NK-92 treated with Interleukin-12 subunit alpha and Interleukin-12 subunit beta, amount 100 ng/mL, for 24 hours (cell line): ENCODE measurements around the gene TSGA10IP.
A peak's percentile ranks its signal among the peaks of the same experiment; 100 is the strongest.

Experiments used
- DNase-seq: peaks from one replicate; lab custom pipeline; 2025; lab: John Stamatoyannopoulos, UW

Gene TSGA10IP

DNA sequence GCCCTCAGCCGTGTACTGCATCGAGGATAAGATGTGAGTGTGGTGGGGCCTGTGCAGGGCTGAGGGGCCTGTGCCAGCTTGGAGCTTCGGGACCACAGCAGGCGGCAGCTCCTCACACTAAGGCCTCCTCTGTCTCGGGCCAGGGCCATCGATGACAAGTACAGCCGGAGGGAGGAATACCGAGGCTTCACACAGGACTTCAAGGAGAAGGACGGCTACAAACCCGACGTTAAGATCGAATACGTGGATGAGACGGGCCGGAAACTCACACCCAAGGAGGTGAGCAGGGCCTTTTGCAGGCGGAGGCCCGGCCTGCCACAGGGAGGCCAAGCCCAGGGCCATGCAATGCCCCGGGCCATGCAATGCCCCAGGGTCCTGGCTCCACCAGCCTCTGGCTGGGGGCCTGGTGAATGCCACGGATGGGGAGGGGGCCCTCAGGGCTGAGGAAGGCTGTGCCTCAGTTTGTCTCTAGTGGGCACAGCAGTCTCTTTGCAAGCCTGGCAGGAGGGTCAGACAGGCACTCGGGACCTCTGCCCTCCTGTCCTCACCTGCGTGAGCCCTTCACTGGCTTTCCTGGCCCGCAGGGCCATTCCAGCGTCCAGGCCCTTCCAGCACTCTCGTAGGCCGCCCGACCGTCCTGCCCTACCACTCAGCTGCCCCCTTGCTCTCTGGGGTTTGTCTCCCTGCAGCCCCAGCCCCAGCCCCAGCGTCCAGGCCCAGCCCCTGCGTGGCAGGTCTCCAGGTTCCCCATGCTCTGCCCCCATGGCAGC lies 32.5 kb downstream of the TSGA10IP start:
- DNase-seq, result no peak

DNA sequence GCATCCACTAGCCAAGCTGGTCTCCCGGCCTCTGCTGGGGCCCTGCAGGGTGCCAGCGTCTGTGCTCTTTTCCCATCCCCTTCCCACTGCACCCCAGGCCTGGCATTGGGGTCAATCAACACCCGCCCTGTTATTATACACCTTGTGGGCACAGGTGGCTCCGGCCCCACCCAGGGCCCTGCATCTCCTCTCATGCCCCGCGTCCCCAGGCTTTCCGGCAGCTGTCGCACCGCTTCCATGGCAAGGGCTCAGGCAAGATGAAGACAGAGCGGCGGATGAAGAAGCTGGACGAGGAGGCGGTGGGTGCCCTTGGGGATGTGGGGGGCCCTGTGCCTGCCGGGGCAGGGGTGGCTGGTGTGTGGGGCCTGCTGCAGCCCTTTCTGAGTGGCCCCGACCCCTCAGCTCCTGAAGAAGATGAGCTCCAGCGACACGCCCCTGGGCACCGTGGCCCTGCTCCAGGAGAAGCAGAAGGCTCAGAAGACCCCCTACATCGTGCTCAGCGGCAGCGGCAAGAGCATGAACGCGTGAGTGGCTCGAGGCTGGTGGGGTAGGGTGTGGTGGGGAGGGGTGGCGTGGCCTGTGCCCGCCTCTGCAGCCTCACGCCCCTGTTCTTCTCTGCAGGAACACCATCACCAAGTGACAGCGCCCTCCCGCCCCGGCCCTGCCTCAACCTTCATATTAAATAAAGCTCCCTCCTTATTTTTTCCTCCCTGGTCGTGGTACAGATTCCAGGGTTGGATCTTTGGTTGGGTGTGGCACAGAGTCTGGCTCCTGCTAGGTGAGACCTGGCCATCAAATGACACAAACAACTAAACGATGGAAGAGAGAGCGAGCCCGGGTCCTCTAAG lies 33.3 kb downstream of the TSGA10IP start:
- DNase-seq, result no peak

DNA sequence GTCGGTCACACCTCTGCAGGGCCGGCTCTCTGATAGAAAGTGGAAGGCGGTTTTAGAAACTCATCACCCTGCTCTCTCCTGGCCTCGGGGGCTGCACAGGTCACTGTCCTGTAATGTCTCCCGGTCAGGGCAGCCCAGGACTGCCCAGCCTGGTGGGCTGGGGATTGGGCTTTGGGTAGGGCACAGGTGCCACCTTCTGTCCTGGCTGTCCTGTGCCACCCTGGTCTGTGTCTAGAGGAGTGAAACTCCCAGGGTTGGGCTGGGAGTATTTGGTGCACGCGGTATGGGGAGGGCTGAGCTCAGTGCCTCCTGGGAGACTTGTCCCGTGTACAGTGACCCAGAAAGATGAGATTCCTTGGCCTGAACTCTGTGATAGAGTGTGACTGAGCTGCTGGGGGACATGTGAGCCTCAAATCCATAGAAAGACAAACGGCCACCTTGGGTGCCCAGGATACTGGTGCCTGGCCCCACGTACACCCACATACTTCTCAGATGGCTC lies 34.0 kb downstream of the TSGA10IP start:
- DNase-seq, result no peak

DNA sequence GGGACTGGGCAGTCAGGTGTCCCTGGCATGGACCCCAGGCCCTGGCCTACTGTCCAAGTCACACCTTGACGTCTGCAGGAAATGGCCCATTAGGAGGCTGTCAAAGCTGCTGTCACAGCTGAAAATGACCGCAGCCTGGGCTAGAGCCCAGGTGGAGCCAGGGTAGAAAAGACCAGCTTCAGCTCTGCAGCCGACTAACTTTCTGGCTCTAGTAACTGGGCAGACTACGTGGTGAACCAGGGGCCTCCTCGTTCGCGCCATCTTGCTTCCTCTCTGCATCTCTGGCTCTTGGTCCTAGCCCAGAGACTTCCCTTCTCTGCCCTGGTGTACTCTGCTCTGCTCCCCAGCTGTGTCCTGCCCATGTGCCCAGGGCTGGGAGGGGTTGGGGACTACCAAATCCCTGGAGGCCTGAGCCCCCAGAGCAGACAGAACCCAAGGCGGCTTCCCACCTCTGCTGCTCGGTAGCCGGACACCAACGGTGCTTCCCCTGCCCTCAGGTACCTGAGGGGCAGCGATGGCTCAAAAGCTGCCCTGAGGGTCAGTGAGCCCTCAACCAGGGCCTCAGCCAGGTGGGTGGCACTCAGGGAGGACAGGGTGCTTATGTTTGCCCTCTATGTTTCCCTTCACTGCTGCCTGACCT lies 35.9 kb downstream of the TSGA10IP start:
- DNase-seq, result no peak

DNA sequence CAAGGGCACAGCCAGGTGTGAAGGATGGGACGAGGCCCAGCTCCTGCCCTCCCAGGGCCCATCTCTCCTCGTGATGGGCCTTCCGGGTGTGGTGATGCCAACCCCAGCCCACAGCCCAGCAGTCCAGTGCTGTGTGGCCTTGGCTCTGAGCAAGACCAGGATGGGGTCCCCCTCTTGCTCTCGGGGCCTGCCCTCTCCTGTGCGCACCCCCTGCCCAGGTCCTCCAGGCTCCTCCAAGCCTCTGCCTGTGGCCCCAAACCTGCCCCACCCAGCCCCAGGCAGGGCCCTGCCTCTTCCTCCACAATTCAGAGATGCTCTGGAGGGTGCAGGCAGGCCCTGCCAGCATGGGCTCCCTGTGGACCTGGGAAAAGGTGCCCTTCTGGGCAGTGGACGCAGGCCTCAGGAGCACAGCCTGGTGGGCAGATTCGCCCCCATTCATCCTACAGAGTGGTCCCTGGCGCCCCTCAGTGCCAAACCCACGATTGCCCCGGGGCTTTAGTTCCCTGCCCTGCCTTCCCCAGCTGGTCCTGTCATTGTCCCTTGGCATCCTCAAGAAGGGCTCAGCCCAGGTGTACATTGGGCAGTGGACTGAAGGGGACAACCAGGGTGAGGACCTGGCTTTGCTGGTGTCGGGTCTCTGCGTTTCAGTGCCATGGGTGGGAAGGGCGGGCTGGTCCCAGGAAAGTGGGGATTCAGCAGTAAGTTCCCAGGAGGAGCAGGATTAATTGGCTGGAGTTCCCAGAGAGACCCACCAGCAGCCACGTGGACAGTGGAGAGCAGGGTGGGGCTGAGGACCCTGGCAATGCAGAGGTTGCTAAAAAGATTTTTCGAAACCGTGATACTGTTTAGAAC lies 36.9 kb downstream of the TSGA10IP start:
- DNase-seq, result no peak

DNA sequence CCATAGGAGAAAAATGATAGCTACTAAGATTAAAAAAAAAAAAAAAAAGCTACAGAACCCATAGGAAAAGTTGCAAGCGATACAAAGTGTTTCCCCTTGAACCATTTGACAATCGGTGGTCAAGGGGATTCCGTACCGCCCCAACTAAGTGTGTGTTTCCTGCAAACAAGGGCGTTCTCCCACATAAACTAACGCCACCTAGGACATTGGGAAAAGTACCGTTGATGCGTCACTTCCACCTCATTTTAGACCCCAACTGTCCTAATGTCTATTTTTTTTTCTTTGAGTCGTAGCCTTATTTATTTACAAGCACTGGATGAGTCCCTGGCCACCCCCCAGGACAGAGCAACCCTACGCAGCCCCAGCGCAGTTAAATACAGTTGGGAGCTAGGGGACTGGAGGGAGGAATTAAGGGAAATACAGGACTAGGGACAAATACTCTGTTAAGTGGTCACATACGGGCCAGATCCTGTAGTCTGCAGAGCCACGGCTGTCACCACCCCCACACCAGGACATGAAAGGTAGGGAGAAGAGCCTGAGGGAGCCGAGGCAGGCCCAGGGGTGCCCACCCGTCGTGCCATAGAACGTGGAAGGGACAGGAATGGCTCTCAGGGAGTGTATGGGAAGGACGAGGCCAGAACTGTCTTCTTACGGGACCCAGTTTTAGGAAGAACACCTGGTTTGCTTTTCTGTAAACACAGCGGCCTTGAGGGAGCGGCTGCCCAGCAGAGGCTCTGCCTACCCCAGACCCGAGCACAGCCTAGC lies 37.7 kb downstream of the TSGA10IP start:
- no peak for DNase-seq

DNA sequence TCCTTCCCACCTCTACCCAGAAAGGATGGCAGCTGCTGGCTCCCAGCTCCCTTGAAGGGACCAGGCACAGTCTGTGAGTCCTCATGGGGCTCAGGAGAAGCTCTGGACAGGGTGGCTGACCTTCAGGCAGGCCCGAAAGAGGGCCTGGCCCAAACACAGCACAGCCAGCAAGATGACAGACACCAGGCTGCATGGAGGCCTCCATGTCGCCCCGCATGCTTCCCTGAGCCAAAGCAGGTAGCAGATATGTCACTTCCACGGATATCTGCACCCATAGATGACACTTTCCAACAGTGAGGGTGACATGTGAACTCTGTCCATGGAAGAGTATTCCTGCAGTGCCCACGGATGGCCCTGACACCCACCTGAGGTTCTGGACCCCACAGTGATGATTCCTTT lies 38.3 kb downstream of the TSGA10IP start:
- DNase-seq, result no peak

DNA sequence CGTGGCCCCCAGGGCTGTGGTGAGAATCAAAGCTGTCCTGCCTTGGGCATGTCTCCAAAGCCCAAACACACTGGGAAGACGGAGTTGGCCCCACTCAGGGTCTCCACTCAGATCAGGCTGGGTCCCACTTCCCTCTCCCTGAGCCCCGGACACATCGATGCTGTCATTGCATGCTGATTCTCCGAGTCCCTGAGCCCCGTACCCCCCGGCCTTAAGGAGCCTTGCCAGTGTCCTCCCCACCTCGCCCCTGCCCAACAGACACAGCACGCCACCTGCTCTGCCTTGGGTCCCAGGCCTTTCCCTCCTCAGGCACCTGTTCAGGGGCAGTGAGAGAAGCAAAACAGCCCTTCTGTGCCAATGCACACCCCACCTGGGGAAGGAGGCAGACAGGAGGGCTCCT lies 42.1 kb downstream of the TSGA10IP start:
- no peak for DNase-seq

DNA sequence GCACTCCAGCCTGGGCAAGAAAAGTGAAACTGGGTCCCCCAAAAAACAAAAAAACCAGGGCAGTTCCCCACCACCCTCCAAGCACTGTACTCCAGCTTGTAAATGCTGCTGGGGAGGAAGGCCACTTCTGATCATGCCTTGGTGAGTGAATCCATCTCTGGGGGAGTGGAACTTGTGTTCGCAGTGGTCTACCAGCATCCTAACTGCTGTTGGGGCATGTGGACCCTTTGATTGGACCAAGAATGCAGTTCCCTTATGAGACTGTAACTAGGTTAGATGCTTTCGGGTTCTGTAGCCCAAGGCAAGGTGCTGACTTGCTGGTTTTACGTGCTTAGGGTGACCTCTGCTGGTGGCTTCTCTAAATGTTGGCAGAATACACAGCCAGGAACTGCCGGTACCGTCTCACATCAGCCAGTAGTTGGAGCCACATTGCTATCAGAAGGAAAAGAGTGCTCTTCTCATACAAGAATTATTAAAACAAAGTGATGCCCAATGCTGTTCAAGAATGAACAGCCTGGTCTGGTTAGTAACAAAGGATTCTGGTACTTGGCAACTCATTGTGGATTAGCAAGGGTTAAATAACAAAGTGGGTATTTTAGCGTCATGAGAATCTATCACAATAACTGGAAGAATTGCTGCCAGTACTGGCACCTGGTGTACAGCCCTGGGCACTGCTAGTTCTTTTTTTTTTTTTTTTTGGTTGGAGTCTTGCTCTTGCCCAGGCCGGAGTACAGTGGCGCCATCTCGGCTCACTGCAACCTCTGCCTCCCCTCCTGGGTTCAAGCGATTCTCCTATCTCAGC lies 43.7 kb downstream of the TSGA10IP start:
- DNase-seq, result peak; percentile 74

DNA sequence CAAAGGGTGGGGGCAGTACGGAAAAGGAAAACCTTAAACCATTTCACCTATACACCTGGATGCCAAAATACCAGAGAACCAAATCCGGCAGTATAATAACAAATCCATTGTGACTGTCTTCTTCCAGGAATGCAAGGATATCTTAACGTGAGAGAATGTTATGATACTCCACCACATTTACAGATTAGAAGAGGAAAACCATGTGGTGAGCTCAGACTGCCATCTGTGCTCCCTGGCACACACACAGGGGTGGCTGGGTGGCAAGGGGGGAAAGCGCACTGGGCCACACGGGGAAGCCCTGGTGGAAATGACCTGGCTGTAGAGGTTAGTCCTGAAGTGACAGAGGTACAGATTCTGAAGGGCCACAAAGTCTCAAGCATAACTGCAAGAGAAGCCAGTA lies 46.8 kb downstream of the TSGA10IP start:
- no peak for DNase-seq

DNA sequence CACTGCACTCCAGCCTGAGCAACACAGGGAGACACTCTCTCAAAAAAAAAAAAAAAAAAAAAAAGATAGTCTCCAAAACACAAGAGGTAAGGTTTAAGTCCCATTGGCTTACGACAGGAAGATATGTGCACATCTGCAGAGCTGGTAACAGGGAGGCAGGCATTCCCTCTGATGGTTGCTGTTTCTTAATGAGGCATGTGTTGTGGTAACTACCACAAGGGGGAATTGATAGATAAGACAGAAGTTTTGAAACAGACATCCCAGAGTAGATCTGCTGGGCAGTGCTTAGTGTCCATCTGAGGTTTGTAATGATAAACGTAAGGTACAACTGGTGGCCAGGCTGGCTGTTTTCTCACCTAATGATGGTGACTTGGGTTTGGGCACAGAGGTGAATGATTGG lies 52.0 kb downstream of the TSGA10IP start:
- DNase-seq, result no peak

DNA sequence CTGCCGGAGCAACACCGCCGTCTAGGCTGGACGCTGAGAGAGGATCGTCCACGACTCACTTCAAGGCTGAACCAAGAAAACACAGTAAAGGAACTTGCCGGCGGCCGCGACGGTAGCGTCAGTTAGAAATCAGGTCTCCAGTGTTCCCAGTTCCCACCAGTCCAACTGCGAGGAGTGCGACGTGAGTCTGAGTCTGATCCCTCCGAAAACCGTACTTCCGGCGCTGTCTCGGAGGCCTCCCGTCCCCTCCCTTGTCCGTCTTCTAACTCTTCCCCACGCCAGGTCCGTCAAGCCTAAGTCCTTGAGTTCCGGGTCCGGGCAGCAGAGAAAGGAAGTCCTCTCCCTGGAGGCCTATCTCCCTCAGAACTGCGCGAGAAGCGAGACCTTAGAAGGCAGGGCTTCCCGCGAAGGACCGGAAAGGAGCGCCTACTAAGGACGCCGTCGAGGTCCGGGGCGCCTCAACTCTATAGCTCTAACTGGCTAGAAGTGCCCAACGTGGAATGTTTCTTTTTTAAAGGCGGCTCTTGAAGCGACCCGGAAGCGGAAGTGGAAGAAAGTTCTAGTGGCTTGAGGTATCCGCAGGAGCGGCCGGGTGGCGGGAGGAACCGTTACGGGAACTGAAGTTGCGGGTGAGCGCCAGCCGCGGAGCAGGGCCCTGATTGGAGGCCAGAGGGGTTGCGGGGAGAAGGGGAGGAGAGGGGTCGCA lies 56.8 kb downstream of the TSGA10IP start, which contains the start of the genes BANF1 and EIF1AD:
Gene BANF1 (plus strand): TSS at position 562 of the 706 bp plus-strand sequence. CDS start 748 bp downstream, outside the sequence.
Gene EIF1AD (minus strand): TSS at position 216 of the 706 bp plus-strand sequence. CDS start 1,768 bp downstream, outside the sequence.
- peak; percentile 88 for DNase-seq

DNA sequence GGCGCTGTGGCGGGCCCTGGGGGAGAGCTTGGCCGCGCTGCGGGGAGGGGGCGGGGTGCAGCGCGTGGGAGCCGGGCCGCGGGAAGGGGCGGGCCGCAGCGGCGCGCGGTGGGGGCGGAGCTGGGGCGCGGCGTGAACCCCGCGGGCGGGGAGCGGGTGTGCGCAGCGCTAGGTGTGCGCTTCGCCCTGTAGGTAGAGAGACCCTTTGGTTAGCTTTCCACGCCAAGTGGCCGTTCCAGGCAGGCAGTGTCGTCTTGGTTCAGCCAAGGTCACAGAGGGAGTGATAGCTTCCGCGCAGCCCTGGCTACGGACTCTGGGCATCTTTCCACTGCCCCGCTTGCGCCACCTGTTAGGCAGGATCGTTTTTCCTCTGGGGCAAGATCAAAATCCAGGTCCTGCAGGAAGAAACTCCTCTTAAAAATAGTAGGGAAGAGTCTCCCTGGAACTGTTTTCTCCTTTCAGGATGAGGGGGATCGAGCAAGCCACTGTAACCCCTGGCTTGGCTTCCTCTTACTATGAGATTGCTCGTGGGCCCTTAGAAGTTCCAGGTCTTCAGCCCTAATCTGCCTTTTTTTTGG lies 57.5 kb downstream of the TSGA10IP start:
- DNase-seq, result no peak

DNA sequence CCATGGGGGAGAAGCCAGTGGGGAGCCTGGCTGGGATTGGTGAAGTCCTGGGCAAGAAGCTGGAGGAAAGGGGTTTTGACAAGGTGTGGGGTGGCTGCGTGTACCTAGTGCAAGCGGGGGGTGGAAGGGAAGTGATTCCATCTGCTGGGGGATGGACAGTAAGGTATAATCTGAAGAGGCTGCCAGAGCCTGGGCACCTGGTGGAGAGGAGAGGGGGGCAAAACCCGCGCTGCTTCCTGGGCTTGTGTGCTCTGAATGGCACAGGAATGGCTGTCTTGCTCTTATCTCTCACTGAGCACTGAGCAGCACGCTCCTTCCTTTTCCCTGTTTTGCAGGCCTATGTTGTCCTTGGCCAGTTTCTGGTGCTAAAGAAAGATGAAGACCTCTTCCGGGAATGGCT lies 58.0 kb downstream of the TSGA10IP start:
- DNase-seq, result no peak

DNA sequence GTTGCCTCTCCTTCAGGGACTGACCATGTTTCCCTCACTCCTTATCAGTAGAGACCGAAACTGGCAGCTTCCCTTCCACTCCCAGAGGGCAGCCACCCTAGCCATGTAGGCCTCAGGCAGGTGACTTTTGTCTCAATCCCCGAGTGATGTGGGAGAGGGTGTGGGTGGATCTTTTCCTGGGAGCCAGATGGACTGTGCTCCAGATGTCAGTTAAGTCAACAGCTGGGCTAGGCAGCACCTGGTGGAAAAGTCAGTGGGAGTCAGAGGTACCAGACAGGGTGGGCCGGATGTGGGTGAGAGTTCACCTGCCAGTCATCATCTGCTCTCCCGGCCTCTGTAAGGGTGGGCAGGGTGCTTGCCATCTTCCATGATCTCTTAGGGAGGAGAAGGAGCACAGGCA lies 58.9 kb downstream of the TSGA10IP start:
- DNase-seq, result no peak

DNA sequence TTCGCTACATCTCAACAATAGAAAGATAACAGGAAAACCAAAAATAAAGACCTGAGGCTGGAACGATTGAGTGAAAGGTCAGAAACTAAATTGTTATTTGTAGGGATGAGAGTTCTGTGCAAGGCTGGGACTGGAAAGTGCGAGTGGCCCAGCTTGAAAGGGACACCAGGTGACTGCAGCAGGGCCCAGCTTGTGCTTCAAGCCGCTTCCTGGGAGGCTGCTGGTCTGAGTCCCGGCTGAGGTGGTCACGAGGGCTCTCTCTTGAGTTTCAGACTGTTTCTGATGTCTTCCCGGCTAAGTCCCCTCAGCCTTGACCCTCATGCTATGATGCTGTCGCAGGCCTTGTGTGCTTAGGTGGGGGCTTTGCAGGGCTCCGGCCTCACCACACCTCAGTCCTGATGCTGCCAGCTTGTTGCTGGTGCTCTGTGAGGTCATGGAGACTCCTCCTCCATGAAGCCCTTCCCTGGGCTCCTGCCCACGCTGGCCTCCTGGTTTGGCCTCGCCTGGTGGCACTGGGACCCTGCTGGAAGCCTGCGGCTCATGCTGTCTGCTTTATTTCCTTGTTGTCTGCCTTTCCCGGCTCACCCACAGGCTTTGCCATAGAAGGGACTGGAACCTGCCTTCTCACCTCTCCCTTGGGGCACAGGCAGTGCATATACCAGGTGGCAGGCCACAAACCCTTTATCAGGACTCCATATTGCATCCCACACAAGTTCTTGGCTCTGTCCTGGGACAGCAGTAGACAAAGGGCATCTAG lies 61.0 kb downstream of the TSGA10IP start:
- no peak for DNase-seq

DNA sequence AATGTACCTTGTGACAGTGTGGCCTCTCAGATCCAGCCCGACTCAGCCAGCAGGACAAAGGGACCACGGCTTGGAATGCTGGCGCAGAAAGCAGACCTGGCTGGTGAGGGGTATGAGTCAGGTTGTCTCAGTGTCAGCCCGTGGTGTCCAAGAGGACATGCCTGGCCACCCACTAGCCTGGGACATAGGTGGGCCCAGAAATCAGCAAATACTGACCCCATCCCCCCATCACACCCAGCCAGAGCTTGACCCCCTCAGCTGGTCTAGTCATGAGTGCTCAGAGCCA lies 61.6 kb downstream of the TSGA10IP start:
- DNase-seq, result no peak

DNA sequence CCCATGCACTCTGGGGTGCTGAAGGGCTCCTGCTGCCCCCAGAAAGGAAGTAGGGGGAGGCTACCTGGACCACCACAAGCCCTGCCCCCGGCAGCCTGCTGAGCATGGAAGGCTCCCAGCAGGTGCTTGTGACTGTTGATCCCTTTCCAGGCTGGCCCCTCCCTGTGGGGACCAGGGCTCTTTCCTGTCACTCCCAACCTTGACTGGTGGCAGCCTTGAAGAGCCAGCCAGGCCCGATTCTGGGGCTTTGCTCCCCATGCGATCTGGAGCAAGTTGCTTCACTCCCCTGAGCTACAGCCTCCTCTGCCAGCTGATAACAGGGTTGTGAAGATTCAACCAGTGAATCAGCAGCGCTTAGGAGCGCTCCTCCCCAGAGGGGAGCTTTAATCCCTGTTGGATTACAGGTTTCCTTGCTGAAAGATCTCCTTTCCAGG lies 61.9 kb downstream of the TSGA10IP start:
- no peak for DNase-seq
